Activated CD8-positive, alpha-beta memory T cell treated with anti-CD3 and anti-CD28 coated beads for 4 hours (primary cell): ENCODE data around the gene SGCA.

Experiments
- DNase-seq, 2 donors: peaks; one replicate each; pipeline ENCODE4 v3.0.0-alpha.2; 2020; ENCODE audit warnings: low read depth in 2 of 2

Gene SGCA

GRCh38 chr17:50165867-50166517, at the start of gene SGCA:
Gene SGCA, plus strand, starts transcription at chr17:50166005. Its CDS starts 36 bp downstream, at chr17:50166041.
- DNase-seq, result no peak

DNA sequence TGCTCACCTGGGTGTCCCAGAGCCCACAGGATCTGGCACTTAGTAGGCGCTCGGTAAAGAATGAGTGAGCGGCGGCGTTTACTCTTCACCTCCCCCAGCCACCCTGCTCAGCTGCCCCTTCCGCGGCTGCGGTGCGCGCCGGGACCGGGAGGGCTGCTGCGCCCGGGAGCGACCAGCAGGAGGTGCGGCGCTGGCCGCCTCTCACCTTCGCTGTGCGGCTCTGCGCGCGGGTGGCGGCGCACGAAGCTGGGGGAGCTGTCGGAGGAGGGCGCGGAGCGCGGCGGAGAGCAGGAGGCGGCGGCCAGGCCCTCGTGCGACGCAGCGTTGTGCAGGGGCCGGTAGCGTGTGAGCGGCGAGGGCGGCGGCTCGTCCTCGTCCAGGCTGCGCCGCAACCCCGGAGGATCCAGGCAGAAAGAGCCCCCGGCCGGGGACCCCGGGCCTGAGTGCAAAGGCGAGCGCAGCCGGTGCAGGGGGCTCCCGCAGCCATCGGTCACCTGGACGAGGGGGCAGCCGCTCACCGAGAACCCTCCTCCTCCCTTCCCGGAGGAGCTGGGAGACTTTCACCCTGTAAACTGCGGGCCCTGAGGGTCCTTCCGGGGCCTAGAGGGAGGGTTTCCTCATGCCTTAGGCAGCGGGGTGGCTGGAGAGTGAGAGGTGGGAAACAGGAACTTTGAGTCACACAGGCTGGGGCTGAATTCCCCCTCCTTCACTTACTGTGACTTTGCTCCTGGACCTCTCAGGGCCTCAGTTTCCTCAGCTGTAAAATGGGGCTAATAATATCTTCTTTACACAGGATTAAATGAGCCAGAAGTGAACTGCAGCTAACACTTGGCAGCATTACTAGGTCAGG, 48.4 kb upstream of the SGCA start:
- DNase-seq, result peak in 1 of 2 donors; percentile 32

DNA sequence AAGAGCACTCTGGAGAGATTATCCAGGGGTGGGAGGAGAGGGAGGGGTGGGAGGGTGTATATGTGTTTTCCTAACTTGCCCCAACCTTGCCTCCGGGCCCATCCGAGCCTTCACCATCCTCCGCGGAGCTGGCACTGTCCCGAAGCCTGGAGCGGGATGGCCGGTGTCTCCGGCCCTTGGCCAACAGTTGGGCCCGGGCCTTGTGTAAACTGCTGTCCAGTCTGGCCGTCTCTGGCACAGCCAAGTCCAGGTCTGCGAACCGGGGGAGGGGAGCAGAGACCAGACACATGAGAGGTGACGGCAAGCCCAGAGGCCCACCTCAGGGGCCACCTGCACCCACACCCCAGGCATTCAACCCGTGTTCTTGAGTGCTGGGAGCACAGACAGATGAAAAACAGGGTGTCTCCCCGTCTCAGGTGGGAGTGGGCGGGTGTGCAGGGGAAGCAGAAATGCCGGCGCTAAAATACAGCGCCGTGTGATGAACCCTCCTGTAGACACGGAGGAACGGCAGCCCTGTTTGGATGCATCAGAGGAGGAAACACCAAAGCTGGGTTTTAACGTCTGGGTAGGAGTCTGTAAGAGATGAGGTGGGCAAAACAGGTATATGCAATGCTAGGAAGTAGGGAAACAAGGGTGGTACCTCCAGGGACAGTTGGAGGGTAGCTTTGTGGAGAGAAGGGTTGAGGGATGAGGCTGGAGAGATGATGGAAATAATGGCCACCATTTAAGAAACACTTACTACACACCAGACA, 47.6 kb upstream of the SGCA start:
- DNase-seq, result no peak

GRCh38 chr17:50118828-50119218, 47.0 kb upstream of the SGCA start:
- DNase-seq, result no peak

- no peak for DNase-seq
These were observed 45.1 kb upstream of the SGCA start for GRCh38 chr17:50120475-50121253.

DNA sequence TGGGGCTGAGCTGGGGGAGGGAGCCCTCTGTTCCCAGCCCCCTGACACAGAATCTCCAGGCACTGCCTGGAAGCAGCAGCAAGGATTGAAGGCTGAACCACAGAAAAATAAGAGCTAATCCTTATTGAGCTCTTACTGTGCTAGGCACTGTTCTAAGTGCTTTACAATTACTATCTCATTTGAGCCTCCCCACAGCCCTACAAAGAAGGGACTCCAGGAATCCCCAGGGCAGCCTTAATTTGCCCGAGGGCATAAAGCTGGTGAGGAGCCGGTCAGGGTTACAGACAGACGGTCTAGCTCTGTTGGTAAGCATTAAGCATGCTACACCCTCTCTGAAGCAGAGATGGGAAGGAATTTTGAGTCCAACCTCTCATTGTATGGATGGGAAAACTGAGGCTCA, 42.9 kb upstream of the SGCA start:
- no peak for DNase-seq

GRCh38 chr17:50123649-50124349, 42.0 kb upstream of the SGCA start:
- DNase-seq, result no peak

GRCh38 chr17:50125420-50125997, 40.3 kb upstream of the SGCA start:
- DNase-seq, result no peak

DNA sequence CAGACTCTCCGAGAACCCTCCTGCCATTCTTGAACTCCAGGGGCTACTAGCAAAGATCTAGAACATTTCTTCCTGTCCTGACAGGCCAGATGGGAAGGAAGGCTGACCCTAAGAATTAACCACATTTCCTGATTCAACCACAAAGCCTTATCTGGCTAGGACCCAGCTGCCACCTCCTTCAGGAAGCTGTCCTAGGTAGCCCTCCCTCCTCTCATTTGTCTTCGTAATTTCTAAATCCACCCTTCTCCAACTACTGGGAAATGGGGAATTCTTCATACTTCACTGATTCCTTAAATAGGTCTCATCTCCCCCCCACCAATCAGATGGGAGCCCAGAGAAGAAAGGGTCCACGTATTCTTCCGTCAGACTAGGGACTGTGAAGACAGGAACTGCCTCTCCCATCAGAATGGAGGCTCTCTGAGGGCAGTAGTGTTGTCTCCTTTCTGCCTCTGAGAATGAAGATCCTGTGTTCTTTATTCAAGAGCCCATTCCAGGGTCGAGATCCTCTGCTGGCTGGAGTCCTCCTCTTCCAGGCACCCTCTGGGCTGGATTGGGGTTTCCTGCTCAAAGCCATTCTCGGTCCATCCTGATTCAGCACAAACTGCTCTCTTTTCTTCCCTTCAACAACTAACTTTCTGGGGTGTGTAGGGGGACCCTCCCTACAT, 38.0 kb upstream of the SGCA start:
- no peak for DNase-seq

- no peak for DNase-seq
These were observed 37.1 kb upstream of the SGCA start for GRCh38 chr17:50128441-50129352.

DNA sequence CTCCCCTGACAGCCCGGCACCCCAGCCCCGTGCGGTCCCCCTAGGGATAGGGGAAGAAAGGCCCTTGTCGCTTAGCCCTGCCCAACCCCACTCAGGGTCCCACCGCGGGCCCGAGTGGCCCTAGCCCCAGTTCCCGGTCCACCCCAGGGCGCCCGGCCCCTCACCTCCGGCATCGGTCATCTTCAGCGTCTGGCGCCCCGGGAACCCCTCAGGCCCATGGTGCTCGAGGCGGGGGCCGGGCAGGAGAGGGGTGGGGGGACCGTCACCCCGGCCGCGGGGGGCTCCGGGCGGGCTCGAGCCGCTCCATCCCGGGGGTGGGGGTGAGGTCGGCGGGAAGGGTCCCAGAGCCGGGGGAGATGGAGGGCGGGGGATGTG, 36.5 kb upstream of the SGCA start:
- DNase-seq, result no peak

GRCh38 chr17:50129728-50130558, 35.9 kb upstream of the SGCA start, which contains the start of gene SAMD14:
Gene SAMD14, minus strand, starts transcription at chr17:50130160. Its CDS starts 5,201 bp downstream, at chr17:50124959.
- no peak for DNase-seq

- no peak for DNase-seq
These were observed 35.1 kb upstream of the SGCA start for GRCh38 chr17:50130559-50131305.

- DNase-seq, result no peak
These were observed 33.6 kb upstream of the SGCA start for GRCh38 chr17:50132104-50132794.

DNA sequence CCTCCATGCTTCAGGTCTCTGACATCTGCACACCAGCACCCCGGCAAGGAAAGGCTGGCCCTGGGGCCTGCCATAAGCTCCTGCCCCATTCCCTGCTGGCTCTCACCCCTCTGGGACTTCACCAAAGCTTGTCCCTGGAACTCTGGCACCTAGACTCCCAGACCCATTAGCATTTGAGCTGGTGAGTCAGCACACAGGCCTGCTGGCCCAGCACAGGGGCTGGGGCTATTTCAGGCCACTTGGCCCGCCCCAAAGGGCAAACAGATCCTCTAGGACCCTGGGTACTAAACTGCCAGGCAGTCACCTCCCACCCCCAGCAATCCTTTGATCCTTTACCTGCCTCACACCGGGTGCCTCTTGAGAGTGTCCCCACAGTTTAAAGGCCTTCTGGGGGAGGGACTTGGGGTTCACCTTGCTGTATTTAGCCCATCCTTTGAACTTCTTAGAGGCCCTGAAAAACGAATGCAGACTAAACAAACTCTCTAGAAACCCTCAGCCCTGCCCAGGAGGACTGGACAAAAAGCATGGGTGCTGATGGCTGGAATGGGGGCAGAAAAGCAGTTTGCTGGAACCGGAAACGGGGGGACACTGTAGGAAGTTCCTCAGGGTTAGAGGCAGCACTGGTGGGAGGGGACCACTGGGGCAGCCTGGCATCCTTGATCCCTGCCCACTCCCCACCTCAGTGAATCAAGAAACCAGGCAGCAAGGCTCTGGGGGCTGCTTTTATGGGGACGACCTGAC, 32.6 kb upstream of the SGCA start:
- DNase-seq, result no peak

DNA sequence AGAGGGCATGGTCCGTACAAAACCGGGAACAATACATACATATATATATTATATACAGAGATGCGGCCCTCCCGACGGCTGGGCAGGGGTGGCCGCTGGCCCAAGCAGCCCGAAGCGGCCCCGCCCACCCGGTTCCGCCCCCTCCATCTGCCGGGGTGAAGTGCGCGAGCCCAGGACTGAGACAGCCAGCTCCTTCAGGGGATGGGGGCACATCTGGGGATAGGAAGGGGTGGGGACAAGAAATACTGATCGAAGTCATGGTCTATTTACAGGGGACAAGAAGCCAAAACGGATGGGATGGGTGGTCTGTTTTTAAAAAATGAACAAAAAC, 32.1 kb upstream of the SGCA start:
- DNase-seq, result no peak
